ENCODE results near the gene ITPR1. TPM values are rescaled to one million over a fixed set of nuclear protein-coding genes. Genes with fewer than 3 reads are reported as not detected.

The ITPR1 gene
- total and polyA plus RNA-seq, 2 experiments from 2014 or later, result 1.4 to 2.5 TPM

DNA sequence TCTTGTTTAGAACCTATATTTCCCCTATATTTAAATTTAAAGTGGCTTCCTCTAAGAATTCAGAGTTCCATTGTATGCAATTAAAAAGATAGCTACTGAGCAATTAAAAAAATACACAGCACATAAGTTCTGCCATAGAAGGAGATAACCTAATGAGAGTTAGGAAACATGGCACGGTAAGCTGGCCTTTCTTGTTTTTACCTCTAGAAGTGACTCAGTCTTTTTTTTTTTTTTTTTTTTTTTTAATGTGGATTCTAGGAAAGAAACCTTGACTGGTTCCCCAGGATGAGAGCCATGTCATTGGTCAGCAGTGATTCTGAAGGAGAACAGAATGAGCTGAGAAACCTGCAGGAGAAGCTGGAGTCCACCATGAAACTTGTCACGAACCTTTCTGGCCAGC, 343.4 kb downstream of the ITPR1 start:
- H3K79me2 ChIP-seq (ENCODE audit: insufficient read depth), result no peaks in the 10 kb centered on the region
- no peak overlapping the region for H3K27ac ChIP-seq
- peaks cover 11% of the 10 kb centered on the region for H3K4me1 ChIP-seq (ENCODE audit: insufficient read depth)
- no peak for TF ChIP-seq EZH2 (IDR thresholded peaks at IDR 0.05; ENCODE audit: insufficient read depth, poor library complexity, severe bottlenecking)
- TF ChIP-seq EZH2phosphoT487 (IDR thresholded peaks at IDR 0.05; ENCODE audit: insufficient read depth, low read depth), result no peak
- no peaks in the 10 kb centered on the region for H3K36me3 ChIP-seq (ENCODE audit: low read depth)
- no peaks in the 10 kb centered on the region for H4K20me1 ChIP-seq (ENCODE audit: insufficient read depth)
- peaks cover 12% of the 10 kb centered on the region for H3F3A ChIP-seq (ENCODE audit: insufficient read depth)
- H3K27me3 ChIP-seq (replicated peaks; ENCODE audit: insufficient read depth), result no peaks in the 10 kb centered on the region
- no peak overlapping the region for H2AFZ ChIP-seq
- no peak overlapping the region for H3K4me2 ChIP-seq (ENCODE audit: unreplicated experiment)
- no peak for DNase-seq
- no peak overlapping the region for H3K4me3 ChIP-seq
- no peaks in the 10 kb centered on the region for H3K9me2 ChIP-seq (ENCODE audit: insufficient read depth)
- in situ Hi-C loops (cut with MboI), result no loop called here
- H3K9ac ChIP-seq, result no peak overlapping the region
- H3K9me3 ChIP-seq (ENCODE audit: low read depth), result no peaks in the 10 kb centered on the region
- WGBS, 2 experiments (ENCODE audit: low coverage in 1 of 2, low lambda C conversion rate in 2 of 2, missing lambda C conversion rate in 2 of 2), result 86 to 96% methylated on average over 2 of the region's 2 CpGs

DNA sequence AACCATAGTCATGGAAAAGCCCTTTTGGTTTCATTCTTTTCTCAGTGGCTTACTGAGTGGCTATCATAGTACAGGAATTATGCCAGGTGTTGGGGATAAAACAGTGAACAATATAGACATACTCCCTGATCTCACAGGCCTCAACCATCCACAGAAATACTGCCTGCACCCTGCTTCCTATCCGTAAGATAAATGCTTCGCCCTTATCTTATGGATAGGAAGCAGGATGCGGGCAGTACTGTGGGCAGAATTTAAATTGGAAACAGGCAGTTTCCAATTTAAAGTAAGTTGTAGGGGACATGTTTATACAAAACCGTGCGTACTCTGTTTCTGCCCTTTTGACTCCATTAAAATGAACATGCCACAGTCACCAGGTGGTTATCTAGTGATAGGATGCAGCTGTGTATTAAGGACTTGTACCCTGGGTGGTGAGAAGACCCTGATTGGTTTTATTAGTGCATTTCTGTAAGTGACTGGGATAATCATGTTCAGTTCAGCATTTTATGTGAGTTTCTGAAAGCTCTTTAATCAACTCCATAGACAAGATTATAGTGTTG, 344.3 kb downstream of the ITPR1 start:
- Histone ChIP-seq H4K20me1 (ENCODE audit: insufficient read depth) (no peaks in the 10 kb centered on the region), H2AFZ (no peak overlapping the region), H3K27ac (no peak overlapping the region), H3K9me2 (ENCODE audit: insufficient read depth) (no peaks in the 10 kb centered on the region), H3K4me1 (ENCODE audit: insufficient read depth) (peaks cover 1% of the 10 kb centered on the region; the same call in 1 of the 2 replicates), H3K79me2 (ENCODE audit: insufficient read depth) (no peaks in the 10 kb centered on the region), H3F3A (ENCODE audit: insufficient read depth) (peaks cover 3% of the 10 kb centered on the region), H3K4me2 (ENCODE audit: unreplicated experiment) (no peak overlapping the region), H3K9ac (no peak overlapping the region), H3K36me3 (ENCODE audit: low read depth) (no peaks in the 10 kb centered on the region), H3K9me3 (ENCODE audit: low read depth) (no peaks in the 10 kb centered on the region), H3K27me3 (replicated peaks; ENCODE audit: insufficient read depth) (no peaks in the 10 kb centered on the region), H3K4me3 (no peak overlapping the region)
- TF ChIP-seq EZH2phosphoT487 (IDR thresholded peaks at IDR 0.05; ENCODE audit: insufficient read depth, low read depth) (no peak), EZH2 (IDR thresholded peaks at IDR 0.05; ENCODE audit: insufficient read depth, poor library complexity, severe bottlenecking) (no peak)
- WGBS, 2 experiments (ENCODE audit: low coverage in 1 of 2, low lambda C conversion rate in 2 of 2, missing lambda C conversion rate in 2 of 2), result 87 to 90% methylated on average over 5 of the region's 5 CpGs
- DNase-seq, result no peak
- in situ Hi-C loops (cut with MboI), result no loop called here

DNA sequence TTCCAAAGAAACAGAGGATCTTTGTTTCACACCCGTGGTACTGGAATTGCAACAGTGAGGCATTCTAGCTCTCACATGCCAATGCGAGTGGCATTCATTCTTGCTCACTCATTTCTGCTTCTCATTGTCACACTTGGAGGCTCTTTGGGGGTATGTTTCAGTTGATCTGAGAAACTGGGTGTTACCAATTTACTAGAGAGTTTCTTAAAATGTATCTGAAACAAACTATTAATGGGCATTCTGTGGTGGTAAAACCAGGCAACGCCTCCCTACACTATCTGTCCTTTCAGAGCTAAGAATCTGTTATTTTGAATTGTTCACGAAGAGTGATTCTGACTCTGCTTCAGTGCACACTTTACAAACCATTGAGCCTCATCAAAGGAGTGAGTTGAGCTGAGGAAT, 345.5 kb downstream of the ITPR1 start:
- no peaks in the 10 kb centered on the region for H3K36me3 ChIP-seq (ENCODE audit: low read depth)
- H3K27ac ChIP-seq, result no peak overlapping the region
- no peaks in the 10 kb centered on the region for H3K9me2 ChIP-seq (ENCODE audit: insufficient read depth)
- H3K79me2 ChIP-seq (ENCODE audit: insufficient read depth), result no peaks in the 10 kb centered on the region
- no peaks in the 10 kb centered on the region for H3K4me1 ChIP-seq (ENCODE audit: insufficient read depth)
- in situ Hi-C loops (cut with MboI), result no loop called here
- DNase-seq, result no peak
- no peak for TF ChIP-seq EZH2 (IDR thresholded peaks at IDR 0.05; ENCODE audit: insufficient read depth, poor library complexity, severe bottlenecking)
- no peak for TF ChIP-seq EZH2phosphoT487 (IDR thresholded peaks at IDR 0.05; ENCODE audit: insufficient read depth, low read depth)
- no peaks in the 10 kb centered on the region for H3K9me3 ChIP-seq (ENCODE audit: low read depth)
- no peaks in the 10 kb centered on the region for H4K20me1 ChIP-seq (ENCODE audit: insufficient read depth)
- H3K4me3 ChIP-seq, result no peak overlapping the region
- no peak overlapping the region for H2AFZ ChIP-seq
- H3K27me3 ChIP-seq (replicated peaks; ENCODE audit: insufficient read depth), result no peaks in the 10 kb centered on the region
- no peak overlapping the region for H3K9ac ChIP-seq
- H3F3A ChIP-seq (ENCODE audit: insufficient read depth), result no peaks in the 10 kb centered on the region
- WGBS, 2 experiments (ENCODE audit: low coverage in 1 of 2, low lambda C conversion rate in 2 of 2, missing lambda C conversion rate in 2 of 2), result 86 to 93% methylated on average over 4 of the region's 4 CpGs
- no peak overlapping the region for H3K4me2 ChIP-seq (ENCODE audit: unreplicated experiment)

DNA sequence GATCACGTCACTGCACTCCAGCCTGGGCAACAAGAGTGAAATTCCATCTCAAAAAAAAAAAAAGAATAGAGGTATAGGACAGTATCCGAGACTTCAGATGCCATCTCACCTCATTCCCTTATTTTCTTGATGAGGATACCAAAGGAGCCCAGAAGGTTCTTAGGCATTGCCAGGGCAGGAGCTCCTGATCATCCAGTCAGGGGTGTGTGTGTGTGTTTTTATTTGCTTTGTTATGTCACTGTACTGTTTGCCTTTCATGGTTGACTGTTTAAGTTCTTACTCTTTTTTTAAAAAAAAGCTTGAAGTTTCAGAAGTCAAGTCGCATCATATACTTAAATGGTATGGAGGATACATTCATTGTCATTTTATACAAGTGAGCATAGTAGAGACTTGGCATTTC, 346.1 kb downstream of the ITPR1 start:
- Histone ChIP-seq H3K79me2 (ENCODE audit: insufficient read depth) (no peaks in the 10 kb centered on the region), H3K36me3 (ENCODE audit: low read depth) (no peaks in the 10 kb centered on the region), H3K27ac (no peak overlapping the region), H3K9me3 (ENCODE audit: low read depth) (no peaks in the 10 kb centered on the region), H3K9me2 (ENCODE audit: insufficient read depth) (no peaks in the 10 kb centered on the region), H3K27me3 (replicated peaks; ENCODE audit: insufficient read depth) (no peaks in the 10 kb centered on the region), H3K9ac (no peak overlapping the region), H4K20me1 (ENCODE audit: insufficient read depth) (no peaks in the 10 kb centered on the region), H3F3A (ENCODE audit: insufficient read depth) (no peaks in the 10 kb centered on the region), H2AFZ (no peak overlapping the region), H3K4me3 (no peak overlapping the region), H3K4me2 (ENCODE audit: unreplicated experiment) (no peak overlapping the region), H3K4me1 (ENCODE audit: insufficient read depth) (no peaks in the 10 kb centered on the region)
- in situ Hi-C loops (cut with MboI), result no loop called here
- WGBS, 2 experiments (ENCODE audit: low coverage in 1 of 2, low lambda C conversion rate in 2 of 2, missing lambda C conversion rate in 2 of 2), result 95 to 100% methylated on average over 3 of the region's 3 CpGs
- no peak for TF ChIP-seq EZH2 (IDR thresholded peaks at IDR 0.05; ENCODE audit: insufficient read depth, poor library complexity, severe bottlenecking)
- TF ChIP-seq EZH2phosphoT487 (IDR thresholded peaks at IDR 0.05; ENCODE audit: insufficient read depth, low read depth), result no peak
- no peak for DNase-seq

GRCh38 chr3:4841225-4841624, 348.1 kb downstream of the ITPR1 start:
- no peak for DNase-seq
- no peak for TF ChIP-seq EZH2phosphoT487 (IDR thresholded peaks at IDR 0.05; ENCODE audit: insufficient read depth, low read depth)
- no peaks in the 10 kb centered on the region for H3K9me3 ChIP-seq (ENCODE audit: low read depth)
- no peak overlapping the region for H3K4me3 ChIP-seq
- in situ Hi-C loops (cut with MboI), result no loop called here
- H2AFZ ChIP-seq, result no peak overlapping the region
- no peaks in the 10 kb centered on the region for H4K20me1 ChIP-seq (ENCODE audit: insufficient read depth)
- H3K27ac ChIP-seq, result no peak overlapping the region
- no peaks in the 10 kb centered on the region for H3K4me1 ChIP-seq (ENCODE audit: insufficient read depth)
- no peaks in the 10 kb centered on the region for H3K9me2 ChIP-seq (ENCODE audit: insufficient read depth)
- H3K9ac ChIP-seq, result no peak overlapping the region
- H3K4me2 ChIP-seq (ENCODE audit: unreplicated experiment), result no peak overlapping the region
- WGBS, 2 experiments (ENCODE audit: low coverage in 1 of 2, low lambda C conversion rate in 2 of 2, missing lambda C conversion rate in 2 of 2), result 75 to 79% methylated on average over 3 of the region's 3 CpGs
- no peaks in the 10 kb centered on the region for H3F3A ChIP-seq (ENCODE audit: insufficient read depth)
- no peaks in the 10 kb centered on the region for H3K27me3 ChIP-seq (replicated peaks; ENCODE audit: insufficient read depth)
- H3K36me3 ChIP-seq (ENCODE audit: low read depth), result no peaks in the 10 kb centered on the region
- H3K79me2 ChIP-seq (ENCODE audit: insufficient read depth), result no peaks in the 10 kb centered on the region
